HCT116 (cell line): ENCODE measurements around the gene GAMT. TPM values are rescaled to one million over a fixed set of nuclear protein-coding genes. Genes with fewer than 3 reads are reported as not detected.

Experiments
- ATAC-seq: fragments of 200-7000 bp; cut with Tn5 transposase; 2 replicates; pipeline ENCODE4 v1.9.1; 2020; ENCODE audit warnings: mild to moderate bottlenecking, moderate library complexity
- BruUV-seq: library from RNA; stranded (reverse); fragments of 400-500 nt; replicated peaks from 2 replicates; lab custom pipeline; 2021; lab: Mats Ljungman, UMichigan
- CTCF ChIA-PET: fragments of 300-600 bp; sonication (Branson Sonifier 250); formaldehyde crosslinking; loops from one replicate; lab custom pipeline; 2021; ENCODE audit warnings: antibody characterized with exemption; lab: Charles Lee
- POLR2A ChIA-PET: fragments of 300-600, 350-600 bp; sonication (Branson Sonifier 250); formaldehyde crosslinking; loops from one replicate; lab custom pipeline; 2021; ENCODE audit warnings: antibody characterized with exemption; lab: Charles Lee
- RAD21 ChIA-PET, 2 experiments: fragments of 300-600 bp; sonication (Branson Sonifier 250); formaldehyde crosslinking; loops; one replicate each; lab custom pipeline; 2023; ENCODE audit warnings: low total read pairs in 2 of 2; ENCODE audit not compliant: uncharacterized antibody in 2 of 2, unreplicated experiment in 2 of 2, low non-redundant PET in 1 of 2; lab: Charles Lee
- DNase-seq: peaks from one replicate; pipeline ENCODE4 v3.0.0-alpha.2; 2010; ENCODE audit warnings: low read depth, low spot score
- H2AFZ ChIP-seq: fragments of 200-600 bp; shearing (Covaris generic), sonication (generic); 2 replicates; pipeline ENCODE4 v1.6.1; 2017; ENCODE audit warnings: low read depth, mixed run types, mixed read lengths, antibody characterized with exemption, low read length; ENCODE audit not compliant: poor library complexity, severe bottlenecking
- H3K27ac ChIP-seq: 2 replicates; pipeline ENCODE4 v1.5.1; 2012; ENCODE audit warnings: low read depth, low read length
- H3K27me3 ChIP-seq: fragments of 200-600 bp; sonication (generic); 2 replicates; pipeline ENCODE4 v1.6.1; 2016; ENCODE audit warnings: mixed run types, low read length, mixed read lengths; ENCODE audit not compliant: insufficient read depth
- H3K36me3 ChIP-seq, 2 experiments: fragments of 200-500 bp in 1 of 2; fragments of 200-600 bp in 1 of 2; sonication (Bioruptor generic) in 1 of 2; sonication (generic) in 1 of 2; 2 replicates each; pipeline versions ENCODE4 v1.5.1 to v1.6.1; 2014 to 2016; ENCODE audit warnings: low read length in 2 of 2, inconsistent platforms in 1 of 2, mixed read lengths in 1 of 2, mixed run types in 1 of 2; ENCODE audit not compliant: insufficient read depth in 2 of 2, control insufficient read depth in 1 of 2
- H3K4me1 ChIP-seq, 2 experiments: fragments of 200-600 bp in 1 of 2; sonication (generic) in 1 of 2; 2 replicates each; pipeline versions ENCODE4 v1.5.1 to v1.6.1; 2012 to 2017; ENCODE audit warnings: low read length in 2 of 2, inconsistent platforms in 1 of 2, mild to moderate bottlenecking in 1 of 2, mixed read lengths in 1 of 2, mixed run types in 1 of 2, moderate library complexity in 1 of 2; ENCODE audit not compliant: insufficient read depth in 2 of 2, control insufficient read depth in 1 of 2
- H3K4me2 ChIP-seq: fragments of 200-600 bp; sonication (generic); 2 replicates; pipeline ENCODE4 v1.6.1; 2017; ENCODE audit warnings: mixed run types, low read length, mixed read lengths
- H3K4me3 ChIP-seq, 2 experiments: fragments of 200-600 bp in 1 of 2; sonication (generic) in 1 of 2; replicated peaks in 1 of 2; 2 replicates each; pipeline ENCODE4 v1.5.1; 2011 to 2016; ENCODE audit warnings: low read length in 2 of 2, control low read depth in 1 of 2, low read depth in 1 of 2, mild to moderate bottlenecking in 1 of 2, mixed read lengths in 1 of 2, mixed run types in 1 of 2
- H3K79me2 ChIP-seq: fragments of 200-600 bp; sonication (generic); 2 replicates; pipeline ENCODE4 v1.6.1; 2017; ENCODE audit warnings: mild to moderate bottlenecking, mixed run types, low read length, moderate library complexity, mixed read lengths; ENCODE audit not compliant: insufficient read depth
- H3K9ac ChIP-seq: fragments of 200-600 bp; sonication (generic); 2 replicates; pipeline ENCODE4 v1.6.1; 2016; ENCODE audit warnings: low read length, mixed read lengths
- H3K9me2 ChIP-seq: fragments of 200-600 bp; sonication (generic), shearing (Covaris generic); 2 replicates; pipeline ENCODE4 v1.6.1; 2017; ENCODE audit warnings: mixed run types, mild to moderate bottlenecking, moderate library complexity; ENCODE audit not compliant: insufficient read depth
- H3K9me3 ChIP-seq, 2 experiments: fragments of 200-500 bp in 1 of 2; fragments of 200-600 bp in 1 of 2; sonication (Bioruptor generic) in 1 of 2; sonication (generic) in 1 of 2; 2 replicates each; pipeline ENCODE4 v1.6.1; 2014 to 2017; ENCODE audit warnings: low read length in 2 of 2, mixed read lengths in 2 of 2, inconsistent platforms in 1 of 2, low read depth in 1 of 2, mild to moderate bottlenecking in 1 of 2, mixed run types in 1 of 2, moderate library complexity in 1 of 2; ENCODE audit not compliant: control insufficient read depth in 1 of 2, insufficient read depth in 1 of 2
- H4K20me1 ChIP-seq: fragments of 200-600 bp; sonication (generic), shearing (Covaris generic); 2 replicates; pipeline ENCODE4 v1.6.1; 2017; ENCODE audit warnings: mixed run types, mild to moderate bottlenecking, moderate library complexity; ENCODE audit not compliant: insufficient read depth
- CBX3 ChIP-seq: IDR thresholded peaks from 2 replicates; pipeline ENCODE4 v1.6.1; 2012; ENCODE audit warnings: low read depth
- CEBPB ChIP-seq: IDR thresholded peaks from 2 replicates; pipeline ENCODE4 v1.6.1; 2012; ENCODE audit warnings: low read depth
- EZH2 ChIP-seq: fragments of 200-600 bp; sonication (generic); IDR thresholded peaks from 2 replicates; pipeline ENCODE4 v1.6.1; 2017; ENCODE audit warnings: antibody characterized with exemption, mixed run types
- EZH2phosphoT487 ChIP-seq: fragments of 200-600 bp; IDR thresholded peaks from 2 replicates; pipeline ENCODE4 v1.6.1; 2018; ENCODE audit warnings: antibody characterized with exemption, borderline replicate concordance
- JUND ChIP-seq: IDR thresholded peaks from 2 replicates; pipeline ENCODE4 v1.6.1; 2012
- RAD21 ChIP-seq: IDR thresholded peaks from 2 replicates; pipeline ENCODE4 v1.6.1; 2012; ENCODE audit warnings: low read depth, mild to moderate bottlenecking
- SP1 ChIP-seq: IDR thresholded peaks from 2 replicates; pipeline ENCODE4 v1.6.1; 2012; ENCODE audit warnings: low read depth
- SRF ChIP-seq: IDR thresholded peaks from 2 replicates; pipeline ENCODE4 v1.6.1; 2012; ENCODE audit warnings: low read depth
- TCF7L2 ChIP-seq: IDR thresholded peaks from 2 replicates; pipeline ENCODE4 v1.7.0; 2011; ENCODE audit warnings: borderline replicate concordance, inconsistent platforms; ENCODE audit not compliant: insufficient read depth, insufficient read length; ENCODE audit errors: extremely low read depth
- ZFX ChIP-seq: fragments of 450-650 bp; IDR thresholded peaks from 2 replicates; pipeline ENCODE4 v1.6.1; 2017
- ZNF274 ChIP-seq: fragments of 200-500 bp; sonication (Bioruptor generic); IDR thresholded peaks from 2 replicates; pipeline ENCODE4 v1.6.1; 2014; ENCODE audit warnings: mild to moderate bottlenecking, low read depth, low read length, inconsistent platforms
- intact Hi-C: fragments of 100-400 bp; cut with micrococcal nuclease; formaldehyde crosslinking; loops from 2 replicates; pipeline ENCODE4 v1.10.0; 2022
- total RNA-seq: library from RNA; stranded (reverse); gene quantifications from one replicate; pipeline ENCODE4 v1.2.1, GENCODE V29; 2021; ENCODE audit not compliant: unreplicated experiment

Gene GAMT
- total RNA-seq, 1 experiment from 2014 or later = 102 TPM

DNA sequence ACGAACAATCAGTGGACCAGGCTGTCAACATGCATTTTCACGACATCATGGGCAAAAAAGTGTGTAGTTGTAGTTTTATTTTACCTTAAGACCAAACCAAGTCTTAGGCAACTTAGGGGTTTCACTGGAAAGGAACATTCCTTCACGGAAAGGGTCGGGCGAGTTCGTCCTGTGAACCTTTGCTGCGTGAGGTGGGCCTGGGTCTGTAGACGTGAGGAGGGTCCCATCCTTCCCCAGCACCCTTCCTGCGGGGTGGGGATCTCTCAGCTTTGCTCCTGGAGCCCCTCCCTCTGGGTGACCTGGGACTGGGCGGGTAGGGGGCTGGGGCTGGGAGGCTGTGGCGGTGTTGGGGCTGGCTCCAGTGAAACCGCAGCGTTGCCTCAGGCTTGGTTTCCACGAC, 24.6 kb upstream of the GAMT start:
- POLR2A ChIA-PET = no interaction called here
- ATAC-seq = no peak
- Histone ChIP-seq H3K27me3 (no peaks in the 10 kb centered on the region), H3K79me2 (peaks cover 93% of the 10 kb centered on the region), H3K4me1 (no peaks in the 10 kb centered on the region), H3K9ac (no peak overlapping the region), H3K9me2 (no peaks in the 10 kb centered on the region), H3K9me3 (no peaks in the 10 kb centered on the region), H3K4me2 (no peak overlapping the region), H3K36me3 (peaks cover 47 to 69% of the 10 kb centered on the region in 2 experiments), H3K27ac (no peak overlapping the region), H3K4me3 (no peak overlapping the region), H4K20me1 (no peaks in the 10 kb centered on the region), H2AFZ (no peak overlapping the region)
- intact Hi-C loops = no loop called here
- TF ChIP-seq EZH2phosphoT487 (no peak), ZFX (no peak)
- DNase-seq = no peak
- BruUV-seq = TSS peak; percentile 4
- RAD21 ChIA-PET = no interaction called here
- CTCF ChIA-PET = no interaction called here

DNA sequence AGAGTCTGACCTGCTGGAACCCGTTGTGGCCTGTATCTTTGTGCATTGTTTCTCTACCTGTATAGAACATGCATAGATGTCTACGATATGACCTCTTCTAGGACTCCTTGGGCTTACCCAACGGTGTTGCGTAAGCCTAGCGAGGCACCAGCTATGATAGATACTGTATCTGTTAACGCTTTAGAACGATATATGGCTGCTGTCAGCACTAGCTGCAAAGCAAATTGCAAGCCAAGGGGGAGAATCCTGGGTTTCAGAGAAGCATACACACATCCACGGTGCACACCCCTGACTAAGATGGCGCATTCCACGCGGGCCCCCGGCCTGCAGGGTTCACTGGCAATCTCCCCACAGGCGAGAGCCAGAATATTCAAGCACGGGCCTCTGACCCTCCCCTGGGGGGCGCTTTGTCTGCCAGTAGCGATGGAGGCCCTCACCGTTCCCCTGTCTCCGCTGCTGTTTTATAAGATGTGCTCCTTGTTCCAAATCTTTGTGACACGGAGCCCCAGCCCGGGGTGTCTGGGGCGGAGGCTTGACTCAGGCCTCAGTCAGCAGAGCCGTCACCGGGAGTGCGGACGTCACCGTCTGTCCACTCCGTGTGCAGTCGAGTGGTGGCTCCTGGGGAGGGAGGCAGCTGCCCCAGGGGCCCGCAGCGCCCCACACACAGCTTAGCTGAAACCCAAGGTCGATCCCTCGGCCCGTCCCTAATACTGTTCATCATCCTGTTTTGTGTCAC, 23.9 kb upstream of the GAMT start:
- no peak overlapping the region for H3K27ac ChIP-seq

More for the DNA sequence above, 23.9 kb upstream of the GAMT start:
- ATAC-seq (no peak), DNase-seq (no peak)
- H3K4me3 ChIP-seq = no peak overlapping the region
- POLR2A ChIA-PET = no interaction called here
- CTCF ChIA-PET = no interaction called here
- H3K79me2 ChIP-seq = peaks cover 97% of the 10 kb centered on the region
- H3K9me3 ChIP-seq = no peaks in the 10 kb centered on the region
- no peaks in the 10 kb centered on the region for H3K4me1 ChIP-seq
- H4K20me1 ChIP-seq = no peaks in the 10 kb centered on the region
- no peak overlapping the region for H3K9ac ChIP-seq
- no peak for TF ChIP-seq CBX3
- no peak for TF ChIP-seq SRF
- TF ChIP-seq ZNF274 = no peak
- no peak for TF ChIP-seq TCF7L2
- TF ChIP-seq RAD21 = no peak
- TF ChIP-seq SP1 = no peak
- TF ChIP-seq CEBPB = no peak
- TF ChIP-seq EZH2 = no peak
- no peak for TF ChIP-seq JUND
- no peaks in the 10 kb centered on the region for H3K9me2 ChIP-seq
- H3K27me3 ChIP-seq = no peaks in the 10 kb centered on the region
- H3K4me2 ChIP-seq = no peak overlapping the region
- no peak overlapping the region for H2AFZ ChIP-seq
- intact Hi-C loops = no loop called here
- H3K36me3 ChIP-seq = peaks cover 52 to 76% of the 10 kb centered on the region in 2 experiments
- BruUV-seq = no TSS peak
- RAD21 ChIA-PET = no interaction called here
